GM03348 (cell line): ENCODE results near the gene JDP2.
"Not testable (repeated sequence)": the region's sequence is repeated elsewhere in the genome, so short reads cannot be mapped to it uniquely, and the experiment has no call there.

Experiments used
- DNase-seq: peaks from one replicate; pipeline ENCODE4 v3.0.0; 2012; ENCODE audit warnings: low spot score

Gene JDP2

GRCh38 chr14:75456069-75456996 is 28.5 kb downstream of the JDP2 start:
- DNase-seq: no peak

DNA sequence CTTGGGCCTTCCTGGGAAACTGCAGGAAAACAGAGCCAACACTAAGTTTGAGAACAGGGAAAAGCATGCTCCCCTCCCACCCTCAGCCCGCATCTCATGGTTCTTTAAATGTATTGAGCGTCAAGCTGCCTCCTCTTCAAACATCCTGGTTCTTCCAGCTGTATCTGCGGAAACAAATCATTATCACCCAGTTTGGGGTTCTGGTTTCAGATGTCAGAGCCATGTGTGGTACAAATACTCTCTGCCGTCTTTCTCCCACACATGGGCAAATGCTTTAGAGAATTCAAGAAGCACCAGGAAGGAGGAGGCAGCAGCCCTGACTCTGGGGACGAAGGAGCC is 29.1 kb downstream of the JDP2 start:
- DNase-seq: no peak

DNA sequence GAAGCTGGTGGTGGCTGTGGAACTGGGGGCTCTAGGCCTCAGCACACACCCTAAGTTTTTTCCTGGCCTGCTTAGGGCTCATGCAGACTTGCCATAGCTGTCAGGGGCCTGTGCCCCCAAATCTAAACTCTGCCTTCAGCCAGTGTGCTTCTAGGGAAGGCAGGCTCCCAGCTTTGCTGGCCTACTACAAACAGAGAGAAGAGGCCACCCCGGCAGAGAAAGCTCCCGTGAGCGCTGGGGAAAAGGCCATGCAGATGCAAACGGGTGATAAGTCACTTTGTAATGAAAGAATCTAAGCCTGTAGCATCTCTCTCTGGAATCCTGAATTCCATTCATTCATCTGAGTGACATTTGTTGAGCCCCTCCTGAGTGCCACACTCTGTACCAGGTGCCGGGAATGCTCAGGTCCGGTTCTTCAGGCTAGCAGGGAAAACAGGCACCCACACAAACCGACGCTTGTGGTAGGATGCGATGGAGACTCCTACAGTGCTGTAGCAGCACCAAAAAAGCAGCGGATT is 29.9 kb downstream of the JDP2 start:
- DNase-seq: no peak

- no peak for DNase-seq
These were observed 30.5 kb downstream of the JDP2 start for GRCh38 chr14:75458305-75458704.

- DNase-seq: no peak
These were observed 31.4 kb downstream of the JDP2 start for GRCh38 chr14:75459099-75459741.

DNA sequence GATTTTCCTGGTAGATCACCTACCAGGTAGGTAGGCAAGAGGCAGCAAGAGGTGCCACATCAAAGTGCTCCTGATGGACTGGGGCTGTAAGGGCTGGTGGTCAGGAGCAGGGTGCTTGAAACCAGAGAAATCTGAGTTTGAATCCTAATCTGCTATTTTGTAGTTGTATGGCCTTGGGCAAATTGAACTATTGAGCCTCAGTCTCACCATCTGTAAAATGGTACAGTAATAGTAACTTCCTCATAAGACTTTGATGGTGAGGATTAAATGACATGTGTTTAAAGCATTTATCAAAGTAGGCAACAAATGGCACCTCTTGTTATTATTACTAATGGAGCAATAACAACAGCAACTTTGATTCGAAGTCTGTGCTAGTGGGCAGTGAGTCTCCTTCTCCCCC is 32.0 kb downstream of the JDP2 start:
- DNase-seq: no peak

- DNase-seq: no peak
These were observed 32.6 kb downstream of the JDP2 start for GRCh38 chr14:75460394-75460793.

GRCh38 chr14:75461303-75461702 is 33.5 kb downstream of the JDP2 start:
- DNase-seq: no peak

- no peak for DNase-seq
These were observed 34.0 kb downstream of the JDP2 start for GRCh38 chr14:75461755-75462349.

DNA sequence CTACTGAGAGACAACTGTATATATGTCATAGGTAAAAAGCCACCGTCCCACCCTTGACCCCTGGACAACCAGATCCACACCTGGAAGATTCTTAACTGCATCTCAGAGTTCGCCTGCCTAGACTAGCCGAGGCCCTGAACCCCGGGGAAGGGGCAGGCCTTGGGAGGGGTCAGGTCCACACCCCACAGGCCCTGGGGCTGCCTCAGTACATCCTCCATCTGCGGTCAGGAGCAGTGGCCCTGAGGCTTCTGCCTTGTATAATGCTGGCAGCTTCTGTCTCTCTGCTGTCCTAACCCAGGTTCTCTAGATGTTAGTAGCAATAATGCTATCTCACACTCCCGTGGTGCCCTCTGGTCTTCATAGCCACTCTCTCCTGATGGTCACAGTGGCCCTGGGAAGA is 36.8 kb downstream of the JDP2 start:
- no peak for DNase-seq

- no peak for DNase-seq
These were observed 39.9 kb downstream of the JDP2 start for GRCh38 chr14:75467763-75468162.

DNA sequence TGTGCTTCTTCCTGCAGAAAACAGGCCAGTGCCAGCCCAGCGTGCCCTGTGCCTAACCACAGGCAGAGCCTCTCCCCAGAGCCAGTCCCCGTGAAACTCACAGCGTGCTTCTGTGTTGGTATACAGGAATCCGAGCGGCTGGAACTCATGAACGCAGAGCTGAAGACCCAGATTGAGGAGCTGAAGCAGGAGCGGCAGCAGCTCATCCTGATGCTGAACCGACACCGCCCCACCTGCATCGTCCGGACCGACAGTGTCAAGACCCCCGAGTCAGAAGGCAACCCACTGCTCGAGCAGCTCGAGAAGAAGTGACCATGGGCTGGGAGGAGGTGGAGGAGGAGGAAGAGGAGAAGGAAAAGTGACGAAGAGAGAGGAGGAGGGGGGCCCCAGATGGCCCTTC is 41.3 kb downstream of the JDP2 start:
- DNase-seq: no peak

- DNase-seq: no peak
These were observed 41.9 kb downstream of the JDP2 start for GRCh38 chr14:75469606-75470237.

- DNase-seq: no peak
These were observed 42.5 kb downstream of the JDP2 start for GRCh38 chr14:75470238-75470797.

DNA sequence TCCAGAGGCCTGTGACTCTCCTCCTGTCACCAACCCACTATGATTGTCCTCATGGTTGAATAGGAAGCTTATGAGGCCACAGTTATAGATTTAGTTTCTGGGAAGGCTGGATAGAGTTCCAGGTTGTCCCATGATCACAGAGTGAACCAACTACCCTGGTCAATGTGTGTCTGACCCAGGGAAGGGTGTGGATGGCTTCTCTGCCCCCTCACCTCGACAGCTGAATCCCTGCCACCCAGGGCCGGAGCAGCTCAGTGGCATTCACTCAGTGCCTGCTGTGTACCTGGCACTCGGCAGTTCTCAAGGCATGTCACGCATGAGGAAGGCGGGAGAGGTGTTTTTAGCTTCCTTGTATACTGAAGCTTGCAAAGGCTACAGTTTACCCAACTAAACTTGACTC is 43.2 kb downstream of the JDP2 start:
- DNase-seq: no peak

- not testable (repeated sequence) for DNase-seq
These were observed 46.3 kb downstream of the JDP2 start for GRCh38 chr14:75474127-75474526.

DNA sequence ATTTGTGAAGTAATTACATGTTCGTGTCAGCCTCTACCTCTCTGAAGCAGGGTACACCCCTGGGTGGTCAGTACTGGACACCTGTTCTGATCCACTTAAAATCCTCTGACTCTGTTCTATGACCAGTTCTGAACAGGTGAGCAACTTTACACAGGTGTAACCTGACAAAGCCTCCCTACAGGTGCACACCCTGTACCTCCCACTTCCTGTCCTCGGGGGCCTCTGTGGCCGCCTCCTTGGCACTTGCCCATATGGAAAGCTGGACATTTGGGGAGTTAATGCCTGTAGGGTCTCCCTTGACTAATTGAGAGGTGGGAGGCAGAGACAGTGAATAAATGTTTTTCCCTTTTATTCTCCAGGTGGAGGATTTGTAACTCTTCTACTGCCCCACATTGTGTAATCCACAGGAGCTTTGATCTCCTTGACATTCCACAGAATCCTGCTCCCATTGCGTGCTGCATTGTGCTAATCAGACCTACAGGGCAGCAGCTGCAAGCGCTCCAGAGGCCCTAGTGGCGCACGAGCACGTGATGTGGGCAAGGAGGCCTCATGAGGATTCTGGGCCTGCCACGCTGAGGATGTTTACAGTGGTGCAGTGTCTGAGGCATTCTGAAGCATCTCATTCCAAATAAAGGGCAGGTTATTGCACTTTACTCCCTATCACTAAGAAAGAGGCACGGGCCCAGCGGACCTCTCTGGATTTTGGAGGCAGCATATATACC is 48.6 kb downstream of the JDP2 start:
- DNase-seq: no peak

- DNase-seq: no peak
These were observed 50.1 kb downstream of the JDP2 start for GRCh38 chr14:75477881-75478280.

GRCh38 chr14:75479770-75480600 is 52.2 kb downstream of the JDP2 start:
- no peak for DNase-seq

DNA sequence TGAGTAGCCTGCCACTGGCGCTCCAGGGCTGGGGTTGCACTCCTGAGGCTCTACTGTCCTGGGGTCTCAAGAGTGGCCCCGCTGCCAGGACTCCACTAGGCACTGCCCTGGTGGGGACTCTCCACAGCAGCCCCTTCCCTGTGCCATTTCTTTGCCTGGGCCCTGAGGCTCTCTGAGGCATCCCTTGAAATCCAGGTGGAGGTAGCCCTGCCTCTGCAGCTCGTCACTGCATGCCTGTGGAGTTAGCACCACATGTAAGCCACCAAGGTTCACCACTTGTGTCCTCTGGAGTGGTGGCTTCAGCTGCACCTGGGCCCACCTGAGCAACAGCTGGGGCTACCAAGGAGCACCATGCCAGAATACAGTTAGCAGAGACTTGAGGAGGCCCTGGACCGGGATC is 54.5 kb downstream of the JDP2 start:
- DNase-seq: no peak
